ENCODE results near the gene METRNL. TPM values are rescaled to one million over a fixed set of nuclear protein-coding genes. Genes with fewer than 3 reads are reported as not detected.
"Not testable (repeated sequence)": the region's sequence is repeated elsewhere in the genome, so short reads cannot be mapped to it uniquely, and the experiment has no call there.

Gene METRNL
- total RNA-seq, 1 donor from 2014 or later = 76.2 TPM

GRCh38 chr17:83035722-83036121, 43.7 kb upstream of the METRNL start:
- Mint-ChIP-seq H3K27ac (no peak overlapping the region), H3K9me3 (no peaks in the 10 kb centered on the region), H3K27me3 (no peaks in the 10 kb centered on the region)

GRCh38 chr17:83036193-83036592, 43.2 kb upstream of the METRNL start:
- Mint-ChIP-seq H3K27me3 (no peaks in the 10 kb centered on the region), H3K9me3 (peaks cover 2% of the 10 kb centered on the region), H3K4me1 (ENCODE audit: unreplicated experiment) (peaks cover 8% of the 10 kb centered on the region), H3K27ac (peak overlapping the region; percentile 18), H3K36me3 (peaks cover 41% of the 10 kb centered on the region), H3K4me3 (no peak overlapping the region)
- TF ChIP-seq CTCF (conservative IDR thresholded peaks at IDR 0.05) = no peak
- DNase-seq (ENCODE audit: extremely low spot score, unreplicated experiment) = no peak

More at GRCh38 chr17:83035722-83036121, 43.7 kb upstream of the METRNL start:
- TF ChIP-seq CTCF (conservative IDR thresholded peaks at IDR 0.05) = no peak
- no peak overlapping the region for H3K4me3 Mint-ChIP-seq
- peaks cover 38% of the 10 kb centered on the region for H3K36me3 Mint-ChIP-seq
- no peak for DNase-seq (ENCODE audit: extremely low spot score, unreplicated experiment)
- peaks cover 8% of the 10 kb centered on the region for H3K4me1 Mint-ChIP-seq (ENCODE audit: unreplicated experiment)

GRCh38 chr17:83036666-83037065, 42.7 kb upstream of the METRNL start:
- no peak for TF ChIP-seq CTCF (conservative IDR thresholded peaks at IDR 0.05)
- peaks cover 7% of the 10 kb centered on the region for H3K9me3 Mint-ChIP-seq
- peak overlapping the region; percentile 18 for H3K27ac Mint-ChIP-seq
- H3K27me3 Mint-ChIP-seq = no peaks in the 10 kb centered on the region
- H3K4me1 Mint-ChIP-seq (ENCODE audit: unreplicated experiment) = peaks cover 8% of the 10 kb centered on the region
- H3K4me3 Mint-ChIP-seq = no peak overlapping the region
- DNase-seq (ENCODE audit: extremely low spot score, unreplicated experiment) = no peak
- H3K36me3 Mint-ChIP-seq = peaks cover 46% of the 10 kb centered on the region

- Mint-ChIP-seq H3K27ac (peak overlapping the region; percentile 9), H3K27me3 (no peaks in the 10 kb centered on the region), H3K4me3 (no peak overlapping the region), H3K4me1 (ENCODE audit: unreplicated experiment) (peaks cover 8% of the 10 kb centered on the region), H3K36me3 (peaks cover 51% of the 10 kb centered on the region), H3K9me3 (peaks cover 8% of the 10 kb centered on the region)
- DNase-seq (ENCODE audit: extremely low spot score, unreplicated experiment) = no peak
- no peak for TF ChIP-seq CTCF (conservative IDR thresholded peaks at IDR 0.05)
Observed at GRCh38 chr17:83037084-83037873, 42.1 kb upstream of the METRNL start.

- Mint-ChIP-seq H3K36me3 (peaks cover 52% of the 10 kb centered on the region), H3K9me3 (peaks cover 13% of the 10 kb centered on the region)
Observed at GRCh38 chr17:83037874-83038165, 41.6 kb upstream of the METRNL start.

GRCh38 chr17:83038983-83039382, 40.4 kb upstream of the METRNL start:
- not testable (repeated sequence) for H3K27me3 Mint-ChIP-seq; DNase-seq (ENCODE audit: extremely low spot score, unreplicated experiment); H3K4me3 Mint-ChIP-seq; H3K27ac Mint-ChIP-seq; H3K4me1 Mint-ChIP-seq (ENCODE audit: unreplicated experiment)
- H3K36me3 Mint-ChIP-seq = peaks cover 63% of the 10 kb centered on the region
- peaks cover 14% of the 10 kb centered on the region for H3K9me3 Mint-ChIP-seq

More at GRCh38 chr17:83037874-83038165, 41.6 kb upstream of the METRNL start:
- DNase-seq (ENCODE audit: extremely low spot score, unreplicated experiment) = no peak
- peak overlapping the region; percentile 9 for H3K27ac Mint-ChIP-seq
- H3K4me3 Mint-ChIP-seq = no peak overlapping the region
- no peaks in the 10 kb centered on the region for H3K27me3 Mint-ChIP-seq
- peaks cover 8% of the 10 kb centered on the region for H3K4me1 Mint-ChIP-seq (ENCODE audit: unreplicated experiment)
- TF ChIP-seq CTCF (conservative IDR thresholded peaks at IDR 0.05) = no peak
